Forelimb muscle (tissue), 1 donor: ENCODE data around the gene GNB1L. TPM values are rescaled to one million over a fixed set of nuclear protein-coding genes. Genes with fewer than 3 reads are reported as not detected.

Experiments used
- DNase-seq: peaks from one replicate; pipeline ENCODE4 v3.0.0-alpha.2; 2013; ENCODE audit warnings: low read depth
- polyA plus RNA-seq: library from polyadenylated mRNA; unstranded; fragments of 120-200 nt; gene quantifications from one replicate; pipeline ENCODE4 v1.2.1, GENCODE V29; 2013; ENCODE audit not compliant: insufficient read length

Gene GNB1L
- polyA plus RNA-seq: 3.9 TPM

- DNase-seq: peak; percentile 94
These were observed at the start of gene GNB1L, which contains the start of gene RTL10 for GRCh38 chr22:19854778-19855503. Gene GNB1L, minus strand, starts transcription at chr22:19854874. Its CDS starts 33,519 bp downstream, at chr22:19821355. Gene RTL10, minus strand, starts transcription at chr22:19854874. Its CDS starts 2,613 bp downstream, at chr22:19852261.

- no peak for DNase-seq
These were observed 49.6 kb upstream of the GNB1L start for GRCh38 chr22:19904174-19904856.

GRCh38 chr22:19903513-19903912, 48.8 kb upstream of the GNB1L start:
- no peak for DNase-seq

- no peak for DNase-seq
These were observed 48.4 kb upstream of the GNB1L start for GRCh38 chr22:19903031-19903430.

- DNase-seq: no peak
These were observed 47.6 kb upstream of the GNB1L start for GRCh38 chr22:19902245-19902715.

GRCh38 chr22:19901577-19902244, 47.0 kb upstream of the GNB1L start:
- DNase-seq: no peak

GRCh38 chr22:19900707-19901436, 46.2 kb upstream of the GNB1L start:
- no peak for DNase-seq

GRCh38 chr22:19898831-19899567, 44.3 kb upstream of the GNB1L start:
- no peak for DNase-seq

GRCh38 chr22:19898145-19898544, 43.5 kb upstream of the GNB1L start:
- DNase-seq: no peak

- no peak for DNase-seq
These were observed 43.1 kb upstream of the GNB1L start for GRCh38 chr22:19897726-19898125.

GRCh38 chr22:19896665-19897355, 42.1 kb upstream of the GNB1L start:
- no peak for DNase-seq

GRCh38 chr22:19895160-19895849, 40.6 kb upstream of the GNB1L start:
- DNase-seq: no peak

GRCh38 chr22:19893363-19893762, 38.7 kb upstream of the GNB1L start:
- DNase-seq: no peak

GRCh38 chr22:19892925-19893324, 38.3 kb upstream of the GNB1L start:
- DNase-seq: no peak

- DNase-seq: no peak
These were observed 37.7 kb upstream of the GNB1L start for GRCh38 chr22:19892257-19892879.

- no peak for DNase-seq
These were observed 36.9 kb upstream of the GNB1L start for GRCh38 chr22:19891317-19892256.

GRCh38 chr22:19890502-19891316, 36.0 kb upstream of the GNB1L start:
- DNase-seq: no peak
